ENCODE measurements around the gene STAT5B.
"Not testable (repeated sequence)": the region's sequence is repeated elsewhere in the genome, so short reads cannot be mapped to it uniquely, and the experiment has no call there.

The STAT5B gene

DNA sequence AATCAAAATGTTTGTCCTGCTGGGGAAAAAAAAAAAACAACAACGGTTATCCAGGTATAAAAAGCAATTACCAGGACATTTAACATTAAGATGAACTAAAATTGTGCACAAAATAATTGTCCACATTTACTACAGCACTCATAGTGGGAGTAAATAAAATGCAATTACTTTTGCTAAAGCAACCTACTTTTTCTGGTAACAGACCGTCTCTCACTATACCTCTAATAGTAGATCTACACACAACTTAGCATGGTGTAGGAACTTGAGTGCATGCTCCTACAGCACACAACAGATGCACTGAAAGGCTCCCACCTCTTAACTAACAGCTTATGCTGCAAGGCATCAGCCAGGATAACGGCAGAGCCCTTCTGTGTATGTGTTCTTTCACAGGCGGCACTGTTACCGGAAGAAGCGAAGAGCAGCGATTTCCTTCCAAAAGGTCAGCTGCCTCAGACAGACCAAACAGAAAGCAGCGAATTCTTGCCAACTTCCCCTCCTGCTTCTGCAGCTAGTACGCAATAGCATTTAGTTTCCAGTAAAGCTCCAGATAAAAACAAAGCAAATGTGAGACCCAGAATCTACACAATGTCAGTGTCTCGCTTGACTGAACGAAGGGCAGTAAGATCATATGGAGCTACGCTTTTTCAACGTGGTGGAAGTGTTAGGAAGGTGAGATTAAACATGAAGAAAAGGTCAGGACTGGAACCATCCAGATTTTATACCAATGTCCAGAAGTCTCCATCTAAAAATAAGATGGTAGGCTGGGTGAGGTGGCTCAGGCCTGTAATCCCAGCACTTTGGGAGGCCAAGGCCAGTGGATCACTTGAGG lies 27.6 kb downstream of the STAT5B start:
- TF ChIP-seq, protein P1, sequence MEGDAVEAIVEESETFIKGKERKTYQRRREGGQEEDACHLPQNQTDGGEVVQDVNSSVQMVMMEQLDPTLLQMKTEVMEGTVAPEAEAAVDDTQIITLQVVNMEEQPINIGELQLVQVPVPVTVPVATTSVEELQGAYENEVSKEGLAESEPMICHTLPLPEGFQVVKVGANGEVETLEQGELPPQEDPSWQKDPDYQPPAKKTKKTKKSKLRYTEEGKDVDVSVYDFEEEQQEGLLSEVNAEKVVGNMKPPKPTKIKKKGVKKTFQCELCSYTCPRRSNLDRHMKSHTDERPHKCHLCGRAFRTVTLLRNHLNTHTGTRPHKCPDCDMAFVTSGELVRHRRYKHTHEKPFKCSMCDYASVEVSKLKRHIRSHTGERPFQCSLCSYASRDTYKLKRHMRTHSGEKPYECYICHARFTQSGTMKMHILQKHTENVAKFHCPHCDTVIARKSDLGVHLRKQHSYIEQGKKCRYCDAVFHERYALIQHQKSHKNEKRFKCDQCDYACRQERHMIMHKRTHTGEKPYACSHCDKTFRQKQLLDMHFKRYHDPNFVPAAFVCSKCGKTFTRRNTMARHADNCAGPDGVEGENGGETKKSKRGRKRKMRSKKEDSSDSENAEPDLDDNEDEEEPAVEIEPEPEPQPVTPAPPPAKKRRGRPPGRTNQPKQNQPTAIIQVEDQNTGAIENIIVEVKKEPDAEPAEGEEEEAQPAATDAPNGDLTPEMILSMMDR (IDR thresholded peaks at IDR 0.05; ENCODE audit: extremely low read depth, insufficient read depth, missing control alignments), result no peak
- in situ Hi-C loops (cut with MboI; ENCODE audit: low pct_unique_long_range_greater_than_20kb, low sequenced_read_pairs, unreplicated experiment), result no loop called here
- DNase-seq (ENCODE audit: low spot score), result peak; percentile 75

DNA sequence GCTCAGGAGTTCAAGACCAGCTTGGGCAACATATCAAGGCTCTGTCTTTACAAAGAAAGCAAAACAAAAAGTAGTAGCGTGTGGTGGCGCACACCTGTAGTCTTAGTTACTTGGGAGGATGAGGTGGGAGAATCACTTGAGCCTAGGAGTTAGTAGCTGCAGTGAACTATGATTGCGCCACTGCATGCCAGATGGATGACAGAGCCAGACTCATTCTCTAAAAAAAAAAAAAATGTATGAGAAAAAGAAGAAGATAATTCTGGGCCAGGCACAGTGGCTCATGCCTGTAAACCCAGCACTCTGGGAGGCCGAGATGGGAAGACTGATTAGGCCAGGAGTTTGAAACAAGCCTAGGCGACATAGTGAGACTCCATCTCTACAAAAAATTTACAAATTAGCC lies 28.5 kb downstream of the STAT5B start:
- in situ Hi-C loops (cut with MboI; ENCODE audit: low pct_unique_long_range_greater_than_20kb, low sequenced_read_pairs, unreplicated experiment), result no loop called here
- TF ChIP-seq, protein P1 (IDR thresholded peaks at IDR 0.05; ENCODE audit: extremely low read depth, insufficient read depth, missing control alignments), result no peak
- DNase-seq (ENCODE audit: low spot score), result no peak

DNA sequence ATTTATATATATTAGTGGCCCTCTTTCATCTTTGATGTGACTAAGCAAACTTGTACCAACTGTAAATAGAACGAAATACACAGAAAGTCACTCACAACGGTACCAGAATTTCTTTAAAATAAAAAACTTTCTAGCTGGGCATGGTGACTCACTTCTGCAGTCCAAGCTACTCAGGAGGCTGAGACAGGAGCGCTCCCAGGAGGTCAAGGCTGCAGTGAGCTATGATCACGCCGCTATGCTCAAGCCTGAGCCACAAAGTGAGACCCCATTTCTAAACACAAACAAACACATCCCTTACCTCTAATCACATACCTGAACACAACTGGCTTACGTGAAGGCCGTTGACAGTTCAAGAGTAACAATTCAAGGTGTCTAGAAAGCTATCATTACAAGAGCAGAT lies 29.7 kb downstream of the STAT5B start:
- in situ Hi-C loops (cut with MboI; ENCODE audit: low pct_unique_long_range_greater_than_20kb, low sequenced_read_pairs, unreplicated experiment), result no loop called here
- no peak for DNase-seq (ENCODE audit: low spot score)
- TF ChIP-seq, protein P1 (IDR thresholded peaks at IDR 0.05; ENCODE audit: extremely low read depth, insufficient read depth, missing control alignments), result no peak

DNA sequence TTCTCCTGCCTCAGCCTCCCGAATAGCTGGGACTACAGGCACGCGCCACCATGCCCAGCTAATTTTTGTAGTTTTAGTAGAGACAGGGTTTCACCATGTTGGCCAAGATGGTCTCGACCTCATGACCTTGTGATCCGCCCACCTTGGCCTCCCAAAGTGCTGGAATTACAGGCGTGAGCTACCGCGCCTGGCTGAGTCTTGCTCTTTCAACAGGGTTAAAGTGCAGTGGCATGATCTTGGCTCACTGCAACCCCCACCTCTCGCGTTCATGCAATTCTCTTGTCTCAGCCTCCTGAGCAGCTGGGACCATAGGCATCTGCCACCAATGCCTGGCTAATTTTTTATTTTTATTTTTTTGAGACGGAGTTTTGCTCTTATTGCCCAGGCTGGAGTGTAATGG lies 31.0 kb downstream of the STAT5B start:
- DNase-seq (ENCODE audit: low spot score); in situ Hi-C loops (cut with MboI; ENCODE audit: low pct_unique_long_range_greater_than_20kb, low sequenced_read_pairs, unreplicated experiment): not testable (repeated sequence)

DNA sequence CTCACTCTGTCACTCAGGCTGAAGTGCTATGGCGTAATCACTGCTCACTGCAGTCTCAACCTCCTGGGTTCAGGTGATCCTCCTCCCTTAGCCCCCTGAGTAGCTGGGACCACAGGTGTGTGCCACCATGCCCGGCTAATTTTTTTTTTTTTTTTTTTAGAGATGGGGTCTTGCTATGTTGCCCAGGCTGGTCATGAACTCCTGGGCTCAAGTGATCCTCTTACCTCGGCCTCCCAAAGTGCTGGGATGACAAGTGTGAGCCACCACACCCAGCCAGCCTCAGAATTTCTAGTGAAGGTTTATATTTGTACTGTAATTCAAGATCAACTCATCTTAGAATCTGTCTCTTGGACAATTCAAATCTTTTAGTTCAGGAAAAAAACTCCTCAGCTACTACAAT lies 32.1 kb downstream of the STAT5B start:
- in situ Hi-C loops (cut with MboI; ENCODE audit: low pct_unique_long_range_greater_than_20kb, low sequenced_read_pairs, unreplicated experiment); DNase-seq (ENCODE audit: low spot score): not testable (repeated sequence)

DNA sequence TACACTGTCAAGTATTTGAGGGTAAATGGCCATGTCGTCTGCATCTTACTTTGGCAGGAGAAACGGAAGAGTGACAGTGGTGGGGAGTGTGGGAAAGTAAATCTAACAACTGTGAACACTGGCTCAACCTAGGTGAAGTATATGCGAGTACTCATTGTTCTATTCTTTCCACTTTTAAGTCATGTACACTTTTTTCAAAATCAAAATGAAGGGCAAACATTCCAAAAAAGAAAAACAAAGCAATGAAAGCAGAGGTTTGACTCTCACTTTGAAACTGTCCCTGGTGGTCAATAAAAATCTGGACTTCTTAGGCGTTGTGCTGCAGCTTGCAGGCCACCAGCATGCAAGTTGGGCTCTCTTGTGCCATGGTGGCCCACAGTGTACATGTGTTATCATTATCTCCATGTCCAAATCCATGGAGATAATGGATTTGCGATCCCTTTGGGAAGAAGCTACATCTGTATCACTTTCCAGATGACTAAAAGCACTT lies 32.7 kb downstream of the STAT5B start:
- DNase-seq (ENCODE audit: low spot score), result no peak
- in situ Hi-C loops (cut with MboI; ENCODE audit: low pct_unique_long_range_greater_than_20kb, low sequenced_read_pairs, unreplicated experiment), result no loop called here
- TF ChIP-seq, protein P1 (IDR thresholded peaks at IDR 0.05; ENCODE audit: extremely low read depth, insufficient read depth, missing control alignments), result no peak

DNA sequence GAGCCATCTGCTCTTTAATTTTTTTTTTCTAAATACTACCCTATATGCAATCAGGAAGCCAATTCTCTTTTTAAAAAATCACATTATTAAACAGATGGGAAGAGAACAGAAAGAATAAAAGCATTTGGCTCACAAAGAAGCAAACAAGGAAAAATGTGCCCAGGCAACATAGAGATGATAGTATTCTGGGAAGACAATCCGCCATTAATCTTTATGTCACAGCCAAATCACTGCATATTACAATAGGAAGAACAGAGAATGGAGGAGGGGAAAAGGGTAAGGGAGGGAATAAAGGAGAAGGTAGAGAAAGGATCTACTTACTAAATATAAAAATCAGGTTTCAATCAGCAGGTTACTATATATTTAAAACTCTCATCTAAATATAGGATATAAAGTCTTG lies 34.3 kb downstream of the STAT5B start:
- TF ChIP-seq, protein P1 (IDR thresholded peaks at IDR 0.05; ENCODE audit: extremely low read depth, insufficient read depth, missing control alignments), result no peak
- in situ Hi-C loops (cut with MboI; ENCODE audit: low pct_unique_long_range_greater_than_20kb, low sequenced_read_pairs, unreplicated experiment), result no loop called here
- no peak for DNase-seq (ENCODE audit: low spot score)

DNA sequence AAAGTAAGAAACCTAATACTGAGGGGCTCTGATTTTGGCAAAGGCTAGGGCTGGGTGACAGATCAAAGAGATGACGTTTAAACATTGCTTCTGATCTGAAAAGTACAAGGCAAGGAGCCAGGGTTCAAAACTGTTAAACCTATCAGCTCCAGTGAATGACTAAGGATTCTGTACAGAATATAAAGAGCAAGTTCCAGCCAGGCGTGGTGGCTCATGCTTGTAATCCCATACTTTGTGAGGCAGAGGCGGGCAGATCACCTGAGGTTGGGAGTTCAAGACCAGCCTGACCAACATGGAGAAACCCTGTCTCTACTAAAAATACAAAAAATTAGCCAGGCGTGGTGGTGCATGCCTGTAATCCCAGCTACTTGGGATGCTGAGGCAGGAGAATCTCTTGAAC lies 35.3 kb downstream of the STAT5B start:
- in situ Hi-C loops (cut with MboI; ENCODE audit: low pct_unique_long_range_greater_than_20kb, low sequenced_read_pairs, unreplicated experiment); DNase-seq (ENCODE audit: low spot score): not testable (repeated sequence)
